ENCODE data around the gene CORO1A. TPM values are rescaled to one million over a fixed set of nuclear protein-coding genes. Genes with fewer than 3 reads are reported as not detected.

The CORO1A gene
- 10 to 100 TPM in 1 of 3 donors, 1 to 10 TPM in 2; 9.2 to 15.1 (median 9.8) TPM for polyA plus RNA-seq (ENCODE audit: insufficient read length in 3 of 3)
- long read RNA-seq, donor 1, partial matches to known transcripts, result 0 of 2 reads
- long read RNA-seq, donor 1, other reads (novel, unspliced or antisense), result 0 of 2 reads
- long read RNA-seq, donor 2, transcript CORO1A-201 (11 exons, 1,803 nt), result major isoform, 7 of 7 reads
- long read RNA-seq, donor 2, partial matches to known transcripts, result 0 of 7 reads
- long read RNA-seq, donor 2, other reads (novel, unspliced or antisense), result 0 of 7 reads
- long read RNA-seq, donor 3, partial matches to known transcripts, result 0 of 4 reads
- long read RNA-seq, donor 3, other reads (novel, unspliced or antisense), result 0 of 4 reads
- long read RNA-seq, donor 4, partial matches to known transcripts, result 0 of 3 reads
- long read RNA-seq, donor 4, other reads (novel, unspliced or antisense), result 0 of 3 reads
- long read RNA-seq, donor 5, partial matches to known transcripts, result 0 of 2 reads
- long read RNA-seq, donor 5, other reads (novel, unspliced or antisense), result 0 of 2 reads
- long read RNA-seq, donor 6, partial matches to known transcripts, result 0 of 2 reads
- long read RNA-seq, donor 6, other reads (novel, unspliced or antisense), result 0 of 2 reads
- long read RNA-seq, donor 7, transcript CORO1A-201 (11 exons, 1,803 nt), result major isoform, 6 of 7 reads
- long read RNA-seq, donor 7, partial matches to known transcripts, result 0 of 7 reads
- long read RNA-seq, donor 7, other reads (novel, unspliced or antisense), result 0 of 7 reads
- long read RNA-seq, donor 8, partial matches to known transcripts, result 0 of 3 reads
- long read RNA-seq, donor 8, other reads (novel, unspliced or antisense), result 0 of 3 reads
- long read RNA-seq, donor 9, transcript CORO1A-201 (11 exons, 1,803 nt), result major isoform, 5 of 103 reads
- long read RNA-seq, donor 9, partial matches to known transcripts, result 12 of 103 reads
- long read RNA-seq, donor 9, other reads (novel, unspliced or antisense), result 86 of 103 reads
- long read RNA-seq, donor 10, partial matches to known transcripts, result 0 of 3 reads
- long read RNA-seq, donor 10, other reads (novel, unspliced or antisense), result 0 of 3 reads
- long read RNA-seq, donor 11, partial matches to known transcripts, result 0 of 1 reads
- long read RNA-seq, donor 11, other reads (novel, unspliced or antisense), result 0 of 1 reads
- long read RNA-seq, donor 12, transcript CORO1A-201 (11 exons, 1,803 nt), result major isoform, 6 of 6 reads
- long read RNA-seq, donor 12, partial matches to known transcripts, result 0 of 6 reads
- long read RNA-seq, donor 12, other reads (novel, unspliced or antisense), result 0 of 6 reads
- long read RNA-seq, donor 13, result 0 reads
- long read RNA-seq, donor 14, result 0 reads
- long read RNA-seq, donor 15, result 0 reads
- long read RNA-seq, donor 16, partial matches to known transcripts, result 0 of 2 reads
- long read RNA-seq, donor 16, other reads (novel, unspliced or antisense), result 0 of 2 reads

GRCh38 chr16:30183233-30184095 lies at the start of gene CORO1A:
TSS of gene CORO1A (plus strand) at chr16:30183602. CDS start at chr16:30185210, 1,608 bp downstream.
- peak; percentile 74 for DNase-seq

- DNase-seq, result no peak
Observed at GRCh38 chr16:30136971-30137605, 46.3 kb upstream of the CORO1A start.

- DNase-seq, result no peak
Observed at GRCh38 chr16:30137897-30138296, 45.5 kb upstream of the CORO1A start.

GRCh38 chr16:30139583-30140481 lies 43.6 kb upstream of the CORO1A start:
- no peak for DNase-seq

- no peak for DNase-seq
Observed at GRCh38 chr16:30141750-30142149, 41.7 kb upstream of the CORO1A start.

- DNase-seq, result no peak
Observed at GRCh38 chr16:30142672-30143346, 40.6 kb upstream of the CORO1A start.

- DNase-seq, result no peak
Observed at GRCh38 chr16:30143347-30143702, 40.1 kb upstream of the CORO1A start.

GRCh38 chr16:30144017-30144416 lies 39.4 kb upstream of the CORO1A start:
- DNase-seq, result no peak

- no peak for DNase-seq
Observed at GRCh38 chr16:30144917-30145316, 38.5 kb upstream of the CORO1A start.

GRCh38 chr16:30145657-30146056 lies 37.7 kb upstream of the CORO1A start:
- no peak for DNase-seq

- DNase-seq, result no peak
Observed at GRCh38 chr16:30147843-30148510, 35.4 kb upstream of the CORO1A start.

- DNase-seq, result no peak
Observed at GRCh38 chr16:30149250-30149930, 34.0 kb upstream of the CORO1A start.

- no peak for DNase-seq
Observed at GRCh38 chr16:30151091-30151490, 32.3 kb upstream of the CORO1A start.

- no peak for DNase-seq
Observed at GRCh38 chr16:30152517-30152916, 30.9 kb upstream of the CORO1A start.

- DNase-seq, result no peak
Observed at GRCh38 chr16:30155188-30155587, 28.2 kb upstream of the CORO1A start.

- no peak for DNase-seq
Observed at GRCh38 chr16:30157214-30157613, 26.2 kb upstream of the CORO1A start.

- DNase-seq, result no peak
Observed at GRCh38 chr16:30163538-30163937, 19.9 kb upstream of the CORO1A start.
